ENCODE data around the gene FMR1NB.

The FMR1NB gene

GRCh38 chrX:147962476-147962875 lies 18.7 kb upstream of the FMR1NB start:
- H3K9me3 ChIP-seq (ENCODE audit: control insufficient read depth, low read length), result no peaks in the 10 kb centered on the region
- H3K36me3 ChIP-seq (ENCODE audit: control insufficient read depth, insufficient read depth, low read length), result no peaks in the 10 kb centered on the region
- H3K4me3 ChIP-seq (ENCODE audit: insufficient read depth, low read depth, low read length), result no peak overlapping the region
- no peaks in the 10 kb centered on the region for H3K27me3 ChIP-seq (ENCODE audit: control insufficient read depth, insufficient read depth, low read length, poor library complexity, severe bottlenecking)
- WGBS, 2 experiments, result 100% methylated on average over 1 of the region's 1 CpG
- H3K4me1 ChIP-seq (ENCODE audit: control insufficient read depth, insufficient read depth, low read length), result no peaks in the 10 kb centered on the region
- no peak overlapping the region for H3K27ac ChIP-seq (ENCODE audit: insufficient read depth, low read depth, low read length, poor library complexity, severe bottlenecking)

DNA sequence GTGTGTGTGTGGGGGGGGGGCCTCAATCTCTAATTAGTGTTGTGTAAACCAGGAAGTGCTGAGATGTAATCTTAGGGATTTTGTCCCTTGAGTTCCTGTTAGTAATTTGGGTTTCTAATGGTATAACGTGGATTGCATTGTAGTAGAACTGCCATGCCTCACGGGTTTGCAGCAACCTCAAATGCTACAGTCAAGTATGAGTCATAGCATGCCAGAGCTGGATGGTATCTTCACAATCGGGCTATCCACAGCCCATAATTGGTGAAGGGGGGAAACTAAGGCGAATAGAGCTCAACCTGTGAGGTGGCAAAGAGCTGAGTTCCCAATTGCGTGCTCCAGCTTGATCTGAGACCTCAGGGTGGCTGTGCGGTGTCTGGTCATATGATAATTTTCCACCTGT lies 2.2 kb upstream of the FMR1NB start:
- Histone ChIP-seq H3K27ac (ENCODE audit: insufficient read depth, low read depth, low read length, poor library complexity, severe bottlenecking) (no peak overlapping the region), H3K4me1 (ENCODE audit: control insufficient read depth, insufficient read depth, low read length) (no peaks in the 10 kb centered on the region), H3K9me3 (ENCODE audit: control insufficient read depth, low read length) (no peaks in the 10 kb centered on the region), H3K27me3 (ENCODE audit: control insufficient read depth, insufficient read depth, low read length, poor library complexity, severe bottlenecking) (no peaks in the 10 kb centered on the region), H3K4me3 (ENCODE audit: insufficient read depth, low read depth, low read length) (no peak overlapping the region), H3K36me3 (ENCODE audit: control insufficient read depth, insufficient read depth, low read length) (no peaks in the 10 kb centered on the region)
- WGBS, 2 experiments, result 89 to 90% methylated on average over 5 to 6 of the region's 6 CpGs

GRCh38 chrX:148020329-148020728 lies 39.2 kb downstream of the FMR1NB start:
- Histone ChIP-seq H3K36me3 (ENCODE audit: control insufficient read depth, insufficient read depth, low read length) (no peaks in the 10 kb centered on the region), H3K9me3 (ENCODE audit: control insufficient read depth, low read length) (no peaks in the 10 kb centered on the region), H3K4me1 (ENCODE audit: control insufficient read depth, insufficient read depth, low read length) (no peaks in the 10 kb centered on the region), H3K27me3 (ENCODE audit: control insufficient read depth, insufficient read depth, low read length, poor library complexity, severe bottlenecking) (no peaks in the 10 kb centered on the region), H3K4me3 (ENCODE audit: insufficient read depth, low read depth, low read length) (no peak overlapping the region), H3K27ac (ENCODE audit: insufficient read depth, low read depth, low read length, poor library complexity, severe bottlenecking) (no peak overlapping the region)
- 90 to 92% methylated on average over 2 of the region's 2 CpGs for WGBS, 2 experiments

DNA sequence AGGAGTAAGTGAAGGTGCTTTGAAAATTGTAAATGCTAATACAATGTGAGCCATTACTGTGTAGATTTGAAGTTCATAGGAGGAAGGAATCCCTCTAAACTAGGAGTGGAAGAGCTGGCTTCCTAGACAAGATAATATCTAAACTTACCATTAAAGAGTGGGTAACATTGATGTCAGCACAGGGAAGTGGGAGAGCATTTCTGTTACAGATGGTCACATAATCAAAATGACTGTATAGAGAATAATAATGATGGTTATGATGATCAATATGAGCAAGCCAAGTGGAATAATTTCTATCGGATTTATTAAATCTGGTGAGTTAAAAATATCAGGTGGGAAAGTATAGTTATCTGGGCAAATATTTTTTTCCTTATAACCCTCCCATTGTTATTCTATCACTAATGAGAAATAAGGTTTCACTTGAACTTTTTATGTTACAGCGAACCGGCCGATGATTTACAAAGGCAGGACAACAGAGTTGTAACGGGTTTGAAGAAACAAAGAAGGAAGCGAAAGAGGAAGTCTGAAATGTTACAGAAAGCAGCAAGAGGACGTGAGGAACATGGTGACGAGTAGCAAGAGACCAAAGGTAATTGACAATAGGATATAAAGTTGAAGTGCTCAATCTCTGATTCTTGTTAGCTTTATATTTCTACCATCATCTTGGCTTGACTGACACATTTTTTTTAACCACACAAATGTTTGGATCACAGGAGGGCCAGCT lies 43.5 kb downstream of the FMR1NB start:
- Histone ChIP-seq H3K4me3 (ENCODE audit: insufficient read depth, low read depth, low read length) (no peak overlapping the region), H3K27ac (ENCODE audit: insufficient read depth, low read depth, low read length, poor library complexity, severe bottlenecking) (no peak overlapping the region), H3K36me3 (ENCODE audit: control insufficient read depth, insufficient read depth, low read length) (no peaks in the 10 kb centered on the region), H3K9me3 (ENCODE audit: control insufficient read depth, low read length) (no peaks in the 10 kb centered on the region), H3K4me1 (ENCODE audit: control insufficient read depth, insufficient read depth, low read length) (no peaks in the 10 kb centered on the region), H3K27me3 (ENCODE audit: control insufficient read depth, insufficient read depth, low read length, poor library complexity, severe bottlenecking) (no peaks in the 10 kb centered on the region)
- WGBS, 2 experiments, result 88 to 94% methylated on average over 7 to 8 of the region's 8 CpGs

DNA sequence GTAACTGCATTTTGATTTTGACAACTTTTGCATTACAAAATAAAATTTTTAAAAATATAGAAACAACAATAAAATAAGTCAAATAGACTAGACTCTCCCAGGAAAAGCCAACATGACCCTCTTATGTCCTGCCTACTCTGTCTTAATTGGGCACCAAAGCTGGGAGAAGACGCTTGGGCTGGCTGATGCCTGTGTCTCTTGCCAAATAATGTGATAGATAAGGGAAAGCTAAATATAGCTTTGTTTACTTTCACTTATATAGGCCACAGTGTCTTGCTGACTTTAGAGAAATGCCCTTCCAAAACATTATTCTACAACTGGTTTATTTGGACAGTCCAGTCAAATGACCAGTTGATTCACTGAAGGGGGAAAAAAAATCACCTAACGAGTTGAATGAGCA lies 54.2 kb downstream of the FMR1NB start:
- no CpG with 5 or more reads among the region's 2 CpGs for WGBS, 2 experiments
- H3K27me3 ChIP-seq (ENCODE audit: control insufficient read depth, insufficient read depth, low read length, poor library complexity, severe bottlenecking), result no peaks in the 10 kb centered on the region
- H3K36me3 ChIP-seq (ENCODE audit: control insufficient read depth, insufficient read depth, low read length), result no peaks in the 10 kb centered on the region
- H3K4me1 ChIP-seq (ENCODE audit: control insufficient read depth, insufficient read depth, low read length), result no peaks in the 10 kb centered on the region
- H3K9me3 ChIP-seq (ENCODE audit: control insufficient read depth, low read length), result no peaks in the 10 kb centered on the region
- no peak overlapping the region for H3K27ac ChIP-seq (ENCODE audit: insufficient read depth, low read depth, low read length, poor library complexity, severe bottlenecking)
- no peak overlapping the region for H3K4me3 ChIP-seq (ENCODE audit: insufficient read depth, low read depth, low read length)

- H3K36me3 ChIP-seq (ENCODE audit: control insufficient read depth, insufficient read depth, low read length), result no peaks in the 10 kb centered on the region
These were observed 55.9 kb downstream of the FMR1NB start for GRCh38 chrX:148037020-148037419.

GRCh38 chrX:148043271-148043855 lies 62.2 kb downstream of the FMR1NB start:
- Histone ChIP-seq H3K27me3 (ENCODE audit: control insufficient read depth, insufficient read depth, low read length, poor library complexity, severe bottlenecking) (no peaks in the 10 kb centered on the region), H3K4me1 (ENCODE audit: control insufficient read depth, insufficient read depth, low read length) (no peaks in the 10 kb centered on the region), H3K4me3 (ENCODE audit: insufficient read depth, low read depth, low read length) (no peak overlapping the region), H3K36me3 (ENCODE audit: control insufficient read depth, insufficient read depth, low read length) (no peaks in the 10 kb centered on the region), H3K27ac (ENCODE audit: insufficient read depth, low read depth, low read length, poor library complexity, severe bottlenecking) (no peak overlapping the region), H3K9me3 (ENCODE audit: control insufficient read depth, low read length) (no peaks in the 10 kb centered on the region)
- WGBS, 2 experiments, result 91 to 100% methylated on average over 2 of the region's 2 CpGs

More at GRCh38 chrX:148037020-148037419, 55.9 kb downstream of the FMR1NB start:
- Histone ChIP-seq H3K27me3 (ENCODE audit: control insufficient read depth, insufficient read depth, low read length, poor library complexity, severe bottlenecking) (no peaks in the 10 kb centered on the region), H3K9me3 (ENCODE audit: control insufficient read depth, low read length) (no peaks in the 10 kb centered on the region), H3K4me1 (ENCODE audit: control insufficient read depth, insufficient read depth, low read length) (no peaks in the 10 kb centered on the region), H3K27ac (ENCODE audit: insufficient read depth, low read depth, low read length, poor library complexity, severe bottlenecking) (no peak overlapping the region), H3K4me3 (ENCODE audit: insufficient read depth, low read depth, low read length) (no peak overlapping the region)
- WGBS, 2 experiments, result 83 to 90% methylated on average over 1 of the region's 1 CpG

DNA sequence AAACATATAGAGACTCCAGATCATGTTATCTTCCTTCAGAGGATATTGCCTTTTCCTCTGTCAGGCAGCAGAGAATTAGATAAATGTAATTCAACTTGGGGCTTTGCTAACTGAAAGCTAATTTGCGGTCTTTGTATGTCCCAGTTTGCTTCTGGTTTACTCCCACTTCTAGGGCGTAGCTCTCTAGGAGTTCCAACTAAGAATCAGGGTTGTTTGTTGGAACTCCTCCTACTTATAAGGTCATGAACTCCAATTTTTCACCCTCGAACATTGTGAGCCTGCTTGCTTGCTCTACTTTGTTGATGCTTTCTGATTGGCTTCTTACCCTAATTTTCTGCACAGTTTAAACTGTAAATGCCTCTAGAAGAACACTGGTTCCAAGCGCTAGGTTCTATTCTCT lies 66.1 kb downstream of the FMR1NB start:
- WGBS, 2 experiments, result 84 to 87% methylated on average over 4 of the region's 4 CpGs
- no peak overlapping the region for H3K27ac ChIP-seq (ENCODE audit: insufficient read depth, low read depth, low read length, poor library complexity, severe bottlenecking)
- no peak overlapping the region for H3K4me3 ChIP-seq (ENCODE audit: insufficient read depth, low read depth, low read length)
- H3K9me3 ChIP-seq (ENCODE audit: control insufficient read depth, low read length), result no peaks in the 10 kb centered on the region
- no peaks in the 10 kb centered on the region for H3K36me3 ChIP-seq (ENCODE audit: control insufficient read depth, insufficient read depth, low read length)
- no peaks in the 10 kb centered on the region for H3K27me3 ChIP-seq (ENCODE audit: control insufficient read depth, insufficient read depth, low read length, poor library complexity, severe bottlenecking)
- H3K4me1 ChIP-seq (ENCODE audit: control insufficient read depth, insufficient read depth, low read length), result no peaks in the 10 kb centered on the region

- 7 to 43% methylated on average over 3 to 4 of the region's 4 CpGs for WGBS, 2 experiments
- Histone ChIP-seq H3K4me3 (ENCODE audit: insufficient read depth, low read depth, low read length) (no peak overlapping the region), H3K4me1 (ENCODE audit: control insufficient read depth, insufficient read depth, low read length) (no peaks in the 10 kb centered on the region), H3K36me3 (ENCODE audit: control insufficient read depth, insufficient read depth, low read length) (no peaks in the 10 kb centered on the region), H3K27me3 (ENCODE audit: control insufficient read depth, insufficient read depth, low read length, poor library complexity, severe bottlenecking) (no peaks in the 10 kb centered on the region), H3K9me3 (ENCODE audit: control insufficient read depth, low read length) (no peaks in the 10 kb centered on the region), H3K27ac (ENCODE audit: insufficient read depth, low read depth, low read length, poor library complexity, severe bottlenecking) (no peak overlapping the region)
These were observed 68.3 kb downstream of the FMR1NB start for GRCh38 chrX:148049441-148049840.

DNA sequence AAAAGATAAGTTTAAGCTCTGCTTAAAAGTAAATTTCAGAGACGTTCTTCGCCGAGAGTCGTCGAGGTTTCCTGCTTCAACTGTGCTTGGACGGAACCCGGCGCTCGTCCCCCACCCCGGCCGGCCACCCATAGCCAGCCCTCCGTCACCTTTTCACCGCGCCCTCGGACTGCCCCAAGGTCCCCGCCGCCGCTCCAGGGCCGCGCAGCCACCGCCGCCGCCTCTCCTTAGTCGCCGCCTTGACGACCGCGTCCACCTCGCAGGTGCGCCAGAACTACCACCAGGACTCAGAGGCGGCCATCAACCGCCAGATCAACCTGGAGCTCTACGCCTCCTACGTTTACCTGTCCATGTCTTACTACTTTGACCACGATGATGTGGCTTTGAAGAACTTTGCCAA lies 70.8 kb downstream of the FMR1NB start:
- Histone ChIP-seq H3K36me3 (ENCODE audit: control insufficient read depth, insufficient read depth, low read length) (no peaks in the 10 kb centered on the region), H3K4me1 (ENCODE audit: control insufficient read depth, insufficient read depth, low read length) (no peaks in the 10 kb centered on the region), H3K9me3 (ENCODE audit: control insufficient read depth, low read length) (no peaks in the 10 kb centered on the region), H3K27me3 (ENCODE audit: control insufficient read depth, insufficient read depth, low read length, poor library complexity, severe bottlenecking) (no peaks in the 10 kb centered on the region), H3K4me3 (ENCODE audit: insufficient read depth, low read depth, low read length) (no peak overlapping the region), H3K27ac (ENCODE audit: insufficient read depth, low read depth, low read length, poor library complexity, severe bottlenecking) (no peak overlapping the region)
- 95 to 96% methylated on average over 32 to 35 of the region's 35 CpGs for WGBS, 2 experiments
